A549 (cell line): Measurements from ENCODE around the gene NIM1K. TPM values are rescaled to one million over a fixed set of nuclear protein-coding genes. Genes with fewer than 3 reads are reported as not detected.

Experiments used
- ATAC-seq, 2 experiments: fragments of 200-7000 bp in 1 of 2; fragments of >200 bp in 1 of 2; cut with Nextera tagmentation in 1 of 2; cut with Tn5 transposase in 1 of 2; 3 replicates each; pipeline versions ENCODE4 v1.8.0 to v1.9.1; 2018 to 2020; ENCODE audit warnings: mild to moderate bottlenecking in 1 of 2, moderate library complexity in 1 of 2
- CTCF ChIA-PET: fragments of 300-600 bp; sonication (Branson Sonifier 250); formaldehyde crosslinking; extraction: SDS; loops from one replicate; lab custom pipeline; 2021; ENCODE audit warnings: antibody characterized with exemption, inconsistent platforms; lab: Yijun Ruan, JAX
- POLR2A ChIA-PET: fragments of 350-600 bp; formaldehyde crosslinking; extraction: SDS; loops from one replicate; lab custom pipeline; 2021; ENCODE audit warnings: antibody characterized with exemption, inconsistent platforms; lab: Yijun Ruan, JAX
- DNase-seq, 2 experiments: peaks; one replicate each; pipeline versions ENCODE4 v3.0.0 to v3.0.0-alpha.2; 2011 to 2016; ENCODE audit warnings: low read depth in 1 of 2, low spot score in 1 of 2
- FAIRE-seq: peaks from 2 replicates; lab custom pipeline; 2011; peaks lifted over from hg19 to GRCh38; lab: Jason Lieb, UNC
- H3K27ac ChIP-seq, 2 experiments: fragments of >200 bp; sonication (Bioruptor Twin); formaldehyde crosslinking; 3 replicates each; pipeline ENCODE4 v1.5.1; 2016 to 2017
- H3K4me1 ChIP-seq: fragments of >200 bp; sonication (Bioruptor Twin); formaldehyde crosslinking; 3 replicates; pipeline ENCODE4 v1.6.1; 2016
- H3K4me2 ChIP-seq: fragments of >200 bp; sonication (Bioruptor Twin); formaldehyde crosslinking; 3 replicates; pipeline ENCODE4 v1.6.1; 2016
- H3K4me3 ChIP-seq: fragments of >200 bp; sonication (Bioruptor Twin); formaldehyde crosslinking; 3 replicates; pipeline ENCODE4 v1.5.1; 2016
- H3K9me3 ChIP-seq: fragments of >200 bp; sonication (Bioruptor Twin); formaldehyde crosslinking; 3 replicates; pipeline ENCODE4 v1.6.1; 2016
- CBX2 ChIP-seq: fragments of 200-600 bp; sonication (generic); IDR thresholded peaks from 2 replicates; pipeline ENCODE4 v1.6.1; 2016; ENCODE audit warnings: low read depth, mild to moderate bottlenecking, borderline replicate concordance
- CEBPB ChIP-seq, 2 experiments: fragments of >200 bp in 1 of 2; sonication (Bioruptor Twin) in 1 of 2; formaldehyde crosslinking in 1 of 2; IDR thresholded peaks; 2 replicates each; pipeline ENCODE4 v1.6.1; 2012 to 2016
- CHD4 ChIP-seq: fragments of 200-600 bp; sonication (generic); IDR thresholded peaks from 2 replicates; pipeline ENCODE4 v1.6.1; 2016; ENCODE audit warnings: antibody characterized with exemption, mild to moderate bottlenecking, borderline replicate concordance
- EHF ChIP-seq: fragments of 250-450 bp; sonication (Bioruptor Pico); IDR thresholded peaks from 2 replicates; pipeline ENCODE4 v1.5.0; 2020; ENCODE audit warnings: mild to moderate bottlenecking
- EHMT2 ChIP-seq: fragments of 200-600 bp; sonication (generic); IDR thresholded peaks from 2 replicates; pipeline ENCODE4 v1.6.1; 2016; ENCODE audit warnings: antibody characterized with exemption, low read depth, mild to moderate bottlenecking, moderate library complexity
- EP300 ChIP-seq, 2 experiments: fragments of >200 bp; sonication (Bioruptor Twin); formaldehyde crosslinking; IDR thresholded peaks; 2 replicates in 1 of 2; 3 replicates in 1 of 2; pipeline ENCODE4 v1.6.1; 2016 to 2017
- ESRRA ChIP-seq: fragments of 150-350 bp; IDR thresholded peaks from 2 replicates; pipeline ENCODE4 v1.6.1; 2014; ENCODE audit warnings: mild to moderate bottlenecking, low read length, borderline replicate concordance
- HDAC2 ChIP-seq: fragments of 200-600 bp; sonication (generic); IDR thresholded peaks from 2 replicates; pipeline ENCODE4 v1.6.1; 2016
- HOXA7 ChIP-seq: fragments of 250-450 bp; sonication (Bioruptor Pico); IDR thresholded peaks from 2 replicates; pipeline ENCODE4 v1.5.0; 2020; ENCODE audit warnings: mild to moderate bottlenecking, moderate library complexity
- HOXB13 ChIP-seq: fragments of 250-450 bp; sonication (Bioruptor Pico); IDR thresholded peaks from 2 replicates; pipeline ENCODE4 v1.5.0; 2020; ENCODE audit warnings: low read depth, mild to moderate bottlenecking, moderate library complexity
- HOXB5 ChIP-seq: fragments of 250-450 bp; sonication (Bioruptor Pico); IDR thresholded peaks from 2 replicates; pipeline ENCODE4 v1.5.0; 2020; ENCODE audit warnings: mild to moderate bottlenecking, moderate library complexity
- KDM5A ChIP-seq: fragments of 200-600 bp; sonication (generic); IDR thresholded peaks from 2 replicates; pipeline ENCODE4 v1.6.1; 2016; ENCODE audit warnings: antibody characterized with exemption, mild to moderate bottlenecking
- NFE2L2 ChIP-seq: fragments of 150-350 bp; conservative IDR thresholded peaks from 2 replicates; pipeline ENCODE4 v1.6.1; 2014; ENCODE audit warnings: low read length
- NPAS2 ChIP-seq: fragments of 250-450 bp; sonication (Bioruptor Pico); IDR thresholded peaks from 2 replicates; pipeline ENCODE4 v1.8.0; 2022; ENCODE audit warnings: mild to moderate bottlenecking, moderate library complexity, borderline replicate concordance
- NR3C1 ChIP-seq: fragments of >200 bp; sonication (Bioruptor Twin); formaldehyde crosslinking; IDR thresholded peaks from 3 replicates; pipeline ENCODE4 v1.6.1; 2017
- POLR2AphosphoS2 ChIP-seq: conservative IDR thresholded peaks from 2 replicates; pipeline ENCODE4 v1.6.1; 2012; ENCODE audit warnings: low read length, improper control_type of control experiment, inconsistent platforms
- RAD21 ChIP-seq, 2 experiments: fragments of >200 bp in 1 of 2; sonication (Bioruptor Twin) in 1 of 2; formaldehyde crosslinking in 1 of 2; IDR thresholded peaks in 1 of 2; conservative IDR thresholded peaks in 1 of 2; 2 replicates in 1 of 2; 3 replicates in 1 of 2; pipeline ENCODE4 v1.6.1; 2012 to 2018; ENCODE audit warnings: inconsistent platforms in 1 of 2
- RARB ChIP-seq: fragments of 250-450 bp; sonication (Bioruptor Pico); IDR thresholded peaks from 2 replicates; pipeline ENCODE4 v1.8.0; 2021; ENCODE audit warnings: mild to moderate bottlenecking, moderate library complexity
- RNF2 ChIP-seq: fragments of 200-600 bp; sonication (generic); IDR thresholded peaks from 2 replicates; pipeline ENCODE4 v1.6.1; 2016; ENCODE audit warnings: low read depth, mild to moderate bottlenecking, antibody characterized with exemption, moderate library complexity, borderline replicate concordance
- ZC3H11A ChIP-seq: fragments of 450-650 bp; IDR thresholded peaks from 2 replicates; pipeline ENCODE4 v1.6.1; 2014; ENCODE audit warnings: antibody characterized with exemption, mild to moderate bottlenecking
- ZSCAN20 ChIP-seq: fragments of 250-450 bp; sonication (Bioruptor Pico); IDR thresholded peaks from 2 replicates; pipeline ENCODE4 v1.8.0; 2022; ENCODE audit warnings: mild to moderate bottlenecking, moderate library complexity
- WGBS: methylation state at CpG from one replicate; pipeline ENCODE4 v1.1.6; 2017; ENCODE audit errors: missing lambda C conversion rate; 5-methylcytosine and 5-hydroxymethylcytosine counted together
- polyA plus RNA-seq, 4 experiments: library from polyadenylated mRNA; depleted of rRNA in 3 of 4; stranded (reverse); fragments of >200 nt; fragmentation: RNase III in 1 of 4; extraction: RNeasy Plus Mini Kit Qiagen cat#74134 plus additional on column Dnase treatment in 1 of 4; gene quantifications; 2 replicates in 3 of 4; 3 replicates in 1 of 4; pipeline ENCODE4 v1.2.3, GENCODE V29; 2011 to 2017
- TF ChIP-seq, protein P1 (sequence below): IDR thresholded peaks from 2 replicates; pipeline ENCODE4 v1.6.1; 2012
- TF ChIP-seq, protein P2 (sequence below): fragments of >200 bp; sonication (Bioruptor Twin); formaldehyde crosslinking; IDR thresholded peaks from 3 replicates; pipeline ENCODE4 v1.6.1; 2016
- TF ChIP-seq, protein P3 (sequence below): IDR thresholded peaks from 2 replicates; pipeline ENCODE4 v1.6.1; 2012
- TF ChIP-seq, protein P4 (sequence below): fragments of 450-650 bp; IDR thresholded peaks from 2 replicates; pipeline ENCODE4 v1.6.1; 2014; ENCODE audit warnings: antibody characterized with exemption
- TF ChIP-seq, protein P5 (sequence below): fragments of >200 bp; sonication (Bioruptor Twin); formaldehyde crosslinking; IDR thresholded peaks from 3 replicates; pipeline ENCODE4 v1.5.1; 2016

Gene NIM1K
- polyA plus RNA-seq, 2 of the 4 experiments (the other 2 are of a cell fraction) = 0.06 to 0.23 TPM

DNA sequence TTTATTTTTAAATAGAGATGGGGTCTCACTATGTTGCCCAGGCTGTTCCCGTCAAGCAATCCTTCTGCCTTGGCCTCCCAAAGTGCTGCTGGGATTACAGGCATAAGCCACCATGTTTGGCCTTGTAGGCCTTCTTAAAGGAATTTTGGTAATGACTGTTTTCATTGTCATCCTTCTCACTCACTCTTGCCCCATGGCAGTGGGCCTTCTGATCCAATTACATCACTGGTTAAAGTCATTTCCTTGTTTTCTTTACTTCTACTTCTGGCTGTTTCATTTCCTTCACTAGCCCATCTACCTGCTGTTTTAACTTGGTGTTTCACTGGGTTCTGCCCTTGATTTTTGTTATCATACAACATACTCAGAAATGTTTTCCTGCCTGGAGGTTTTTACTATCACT is 20.1 kb upstream of the NIM1K start:
- no peak for ATAC-seq
- Histone ChIP-seq H3K4me2 (no peak overlapping the region), H3K4me3 (no peak overlapping the region), H3K27ac (no peak overlapping the region), H3K9me3 (no peaks in the 10 kb centered on the region), H3K4me1 (no peaks in the 10 kb centered on the region)
- TF ChIP-seq, protein P1, sequence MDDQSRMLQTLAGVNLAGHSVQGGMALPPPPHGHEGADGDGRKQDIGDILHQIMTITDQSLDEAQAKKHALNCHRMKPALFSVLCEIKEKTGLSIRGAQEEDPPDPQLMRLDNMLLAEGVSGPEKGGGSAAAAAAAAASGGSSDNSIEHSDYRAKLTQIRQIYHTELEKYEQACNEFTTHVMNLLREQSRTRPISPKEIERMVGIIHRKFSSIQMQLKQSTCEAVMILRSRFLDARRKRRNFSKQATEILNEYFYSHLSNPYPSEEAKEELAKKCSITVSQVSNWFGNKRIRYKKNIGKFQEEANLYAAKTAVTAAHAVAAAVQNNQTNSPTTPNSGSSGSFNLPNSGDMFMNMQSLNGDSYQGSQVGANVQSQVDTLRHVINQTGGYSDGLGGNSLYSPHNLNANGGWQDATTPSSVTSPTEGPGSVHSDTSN = no peak
- TF ChIP-seq NPAS2 = no peak
- TF ChIP-seq ZC3H11A = no peak
- TF ChIP-seq HOXB5 (CRISPR knock-in tag) = no peak
- TF ChIP-seq KDM5A = no peak
- no peak for TF ChIP-seq NR3C1
- TF ChIP-seq EP300 (IDR thresholded peaks at IDR 0.05) = no peak
- TF ChIP-seq ESRRA = no peak
- TF ChIP-seq ZSCAN20 = no peak
- TF ChIP-seq HOXA7 = no peak
- no peak for TF ChIP-seq POLR2AphosphoS2
- no peak for FAIRE-seq
- 93% methylated on average over 1 of the region's 1 CpG for WGBS
- no peak for DNase-seq
- ChIA-PET POLR2A (no interaction called here), CTCF (no interaction called here)

DNA sequence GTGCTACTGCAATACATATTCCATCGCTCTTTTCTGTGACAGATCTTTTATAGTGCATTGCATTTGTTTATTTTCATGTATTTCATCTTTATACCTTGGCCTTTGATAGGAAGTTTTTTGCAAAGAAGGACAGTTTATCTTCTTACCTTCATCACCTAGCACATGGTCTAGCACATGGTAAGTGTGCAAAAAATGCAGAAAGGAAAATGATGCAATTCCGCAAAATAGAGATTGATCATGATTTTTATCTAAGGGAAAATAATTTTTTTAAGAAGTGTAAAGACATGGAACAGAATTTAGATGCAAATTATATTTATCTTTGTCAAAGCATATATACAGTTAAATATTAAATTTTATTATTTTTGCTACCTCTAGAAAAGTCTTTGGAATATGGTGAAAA is 19.2 kb upstream of the NIM1K start:
- Histone ChIP-seq H3K9me3 (no peaks in the 10 kb centered on the region), H3K4me1 (no peaks in the 10 kb centered on the region), H3K4me2 (no peak overlapping the region), H3K27ac (no peak overlapping the region), H3K4me3 (no peak overlapping the region)
- ChIA-PET POLR2A (no interaction called here), CTCF (no interaction called here)
- TF ChIP-seq, protein P2, sequence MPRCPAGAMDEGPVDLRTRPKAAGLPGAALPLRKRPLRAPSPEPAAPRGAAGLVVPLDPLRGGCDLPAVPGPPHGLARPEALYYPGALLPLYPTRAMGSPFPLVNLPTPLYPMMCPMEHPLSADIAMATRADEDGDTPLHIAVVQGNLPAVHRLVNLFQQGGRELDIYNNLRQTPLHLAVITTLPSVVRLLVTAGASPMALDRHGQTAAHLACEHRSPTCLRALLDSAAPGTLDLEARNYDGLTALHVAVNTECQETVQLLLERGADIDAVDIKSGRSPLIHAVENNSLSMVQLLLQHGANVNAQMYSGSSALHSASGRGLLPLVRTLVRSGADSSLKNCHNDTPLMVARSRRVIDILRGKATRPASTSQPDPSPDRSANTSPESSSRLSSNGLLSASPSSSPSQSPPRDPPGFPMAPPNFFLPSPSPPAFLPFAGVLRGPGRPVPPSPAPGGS = no peak
- TF ChIP-seq EHMT2 = no peak
- TF ChIP-seq, protein P3, sequence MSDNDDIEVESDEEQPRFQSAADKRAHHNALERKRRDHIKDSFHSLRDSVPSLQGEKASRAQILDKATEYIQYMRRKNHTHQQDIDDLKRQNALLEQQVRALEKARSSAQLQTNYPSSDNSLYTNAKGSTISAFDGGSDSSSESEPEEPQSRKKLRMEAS = no peak
- TF ChIP-seq EHF (CRISPR knock-in tag) = no peak
- no peak for TF ChIP-seq ZSCAN20
- TF ChIP-seq HDAC2 = no peak
- no peak for TF ChIP-seq POLR2AphosphoS2
- no peak for TF ChIP-seq RAD21 (conservative IDR thresholded peaks at IDR 0.05 in 1 of 2, IDR thresholded peaks at IDR 0.05 in 1 of 2)
- no peak for TF ChIP-seq RARB (CRISPR knock-in tag)
- TF ChIP-seq EP300 (IDR thresholded peaks at IDR 0.05) = no peak
- no peak for TF ChIP-seq RNF2
- TF ChIP-seq NFE2L2 = no peak
- TF ChIP-seq, protein P4, sequence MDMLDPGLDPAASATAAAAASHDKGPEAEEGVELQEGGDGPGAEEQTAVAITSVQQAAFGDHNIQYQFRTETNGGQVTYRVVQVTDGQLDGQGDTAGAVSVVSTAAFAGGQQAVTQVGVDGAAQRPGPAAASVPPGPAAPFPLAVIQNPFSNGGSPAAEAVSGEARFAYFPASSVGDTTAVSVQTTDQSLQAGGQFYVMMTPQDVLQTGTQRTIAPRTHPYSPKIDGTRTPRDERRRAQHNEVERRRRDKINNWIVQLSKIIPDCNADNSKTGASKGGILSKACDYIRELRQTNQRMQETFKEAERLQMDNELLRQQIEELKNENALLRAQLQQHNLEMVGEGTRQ = no peak
- no peak for TF ChIP-seq CEBPB (IDR thresholded peaks at IDR 0.05)
- TF ChIP-seq, protein P5, sequence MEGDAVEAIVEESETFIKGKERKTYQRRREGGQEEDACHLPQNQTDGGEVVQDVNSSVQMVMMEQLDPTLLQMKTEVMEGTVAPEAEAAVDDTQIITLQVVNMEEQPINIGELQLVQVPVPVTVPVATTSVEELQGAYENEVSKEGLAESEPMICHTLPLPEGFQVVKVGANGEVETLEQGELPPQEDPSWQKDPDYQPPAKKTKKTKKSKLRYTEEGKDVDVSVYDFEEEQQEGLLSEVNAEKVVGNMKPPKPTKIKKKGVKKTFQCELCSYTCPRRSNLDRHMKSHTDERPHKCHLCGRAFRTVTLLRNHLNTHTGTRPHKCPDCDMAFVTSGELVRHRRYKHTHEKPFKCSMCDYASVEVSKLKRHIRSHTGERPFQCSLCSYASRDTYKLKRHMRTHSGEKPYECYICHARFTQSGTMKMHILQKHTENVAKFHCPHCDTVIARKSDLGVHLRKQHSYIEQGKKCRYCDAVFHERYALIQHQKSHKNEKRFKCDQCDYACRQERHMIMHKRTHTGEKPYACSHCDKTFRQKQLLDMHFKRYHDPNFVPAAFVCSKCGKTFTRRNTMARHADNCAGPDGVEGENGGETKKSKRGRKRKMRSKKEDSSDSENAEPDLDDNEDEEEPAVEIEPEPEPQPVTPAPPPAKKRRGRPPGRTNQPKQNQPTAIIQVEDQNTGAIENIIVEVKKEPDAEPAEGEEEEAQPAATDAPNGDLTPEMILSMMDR = no peak
- no peak for TF ChIP-seq CHD4
- no peak for TF ChIP-seq CBX2
- TF ChIP-seq ZC3H11A = no peak
- TF ChIP-seq HOXB13 = no peak
- DNase-seq (no peak), ATAC-seq (no peak), FAIRE-seq (no peak)
- WGBS = 95% methylated on average over 2 of the region's 2 CpGs
